Hindlimb muscle (tissue), 1 donor: Measurements from ENCODE around the gene AMN1. TPM values are rescaled to one million over a fixed set of nuclear protein-coding genes. Genes with fewer than 3 reads are reported as not detected.
A peak's percentile ranks its signal among the peaks of the same experiment; 100 is the strongest.
"Not testable (repeated sequence)": the region's sequence is repeated elsewhere in the genome, so short reads cannot be mapped to it uniquely, and the experiment has no call there.

Source experiments
- DNase-seq: peaks from one replicate; pipeline ENCODE4 v3.0.0-alpha.2; 2013
- polyA plus RNA-seq: library from polyadenylated mRNA; unstranded; fragments of 120-200 nt; gene quantifications from one replicate; pipeline ENCODE4 v1.2.1, GENCODE V29; 2013; ENCODE audit not compliant: insufficient read length

Gene AMN1
- polyA plus RNA-seq: 8.5 TPM

GRCh38 chr12:31728917-31729640 lies at the start of gene AMN1:
Gene AMN1 (minus strand): TSS chr12:31729021. CDS start chr12:31729008, 13 bp downstream.
- peak; percentile 99 for DNase-seq

GRCh38 chr12:31773867-31774266 lies 45.0 kb upstream of the AMN1 start:
- DNase-seq: no peak

- DNase-seq: no peak
Measured at GRCh38 chr12:31773223-31773750, 44.5 kb upstream of the AMN1 start.

DNA sequence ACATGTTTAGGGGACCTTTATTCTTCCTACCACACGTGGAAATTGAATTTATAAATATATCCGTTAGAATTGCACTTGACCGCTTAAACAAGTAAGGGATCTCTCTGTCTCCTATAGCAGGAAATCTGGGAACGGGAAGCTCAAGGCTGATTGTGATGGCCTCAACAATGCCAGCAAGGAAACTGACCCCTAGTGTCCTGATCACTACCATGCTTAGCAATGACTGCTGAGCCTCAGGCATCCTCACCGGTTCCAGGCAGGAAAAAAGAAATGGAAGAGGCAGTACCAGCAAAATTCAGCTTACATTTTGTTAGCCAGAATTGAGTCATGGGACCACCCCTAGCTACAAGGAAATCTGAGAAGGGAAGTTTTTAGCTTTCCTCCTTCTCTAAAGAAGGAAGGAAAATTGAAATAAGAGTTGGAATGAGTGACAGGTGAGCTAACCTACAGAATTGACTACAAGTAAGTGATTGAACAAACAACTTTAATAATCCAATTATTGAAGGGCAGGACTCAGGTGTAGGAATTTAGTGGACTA lies 43.9 kb upstream of the AMN1 start:
- DNase-seq: no peak

DNA sequence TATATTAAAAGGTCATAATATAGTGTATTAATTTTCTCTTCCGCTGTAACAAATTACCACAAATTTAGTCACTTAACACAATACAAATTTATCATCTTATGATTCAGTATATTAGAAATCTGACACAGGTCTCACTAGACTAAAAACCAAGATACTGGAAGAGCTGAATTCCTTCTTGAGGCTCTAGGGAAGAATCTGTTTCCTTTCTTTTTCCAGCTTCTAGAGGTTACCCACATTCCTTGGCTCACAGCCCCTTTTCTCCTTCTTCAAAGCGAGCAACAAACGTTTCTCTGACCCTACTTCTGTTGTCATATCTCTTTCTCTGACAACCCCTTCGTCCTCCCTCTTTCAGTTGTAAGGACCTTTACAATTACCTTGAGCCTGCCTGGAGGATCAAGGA lies 43.4 kb upstream of the AMN1 start:
- DNase-seq: no peak

- DNase-seq: no peak
Measured at GRCh38 chr12:31768046-31768445, 39.2 kb upstream of the AMN1 start.

GRCh38 chr12:31765931-31766330 lies 37.1 kb upstream of the AMN1 start:
- no peak for DNase-seq

DNA sequence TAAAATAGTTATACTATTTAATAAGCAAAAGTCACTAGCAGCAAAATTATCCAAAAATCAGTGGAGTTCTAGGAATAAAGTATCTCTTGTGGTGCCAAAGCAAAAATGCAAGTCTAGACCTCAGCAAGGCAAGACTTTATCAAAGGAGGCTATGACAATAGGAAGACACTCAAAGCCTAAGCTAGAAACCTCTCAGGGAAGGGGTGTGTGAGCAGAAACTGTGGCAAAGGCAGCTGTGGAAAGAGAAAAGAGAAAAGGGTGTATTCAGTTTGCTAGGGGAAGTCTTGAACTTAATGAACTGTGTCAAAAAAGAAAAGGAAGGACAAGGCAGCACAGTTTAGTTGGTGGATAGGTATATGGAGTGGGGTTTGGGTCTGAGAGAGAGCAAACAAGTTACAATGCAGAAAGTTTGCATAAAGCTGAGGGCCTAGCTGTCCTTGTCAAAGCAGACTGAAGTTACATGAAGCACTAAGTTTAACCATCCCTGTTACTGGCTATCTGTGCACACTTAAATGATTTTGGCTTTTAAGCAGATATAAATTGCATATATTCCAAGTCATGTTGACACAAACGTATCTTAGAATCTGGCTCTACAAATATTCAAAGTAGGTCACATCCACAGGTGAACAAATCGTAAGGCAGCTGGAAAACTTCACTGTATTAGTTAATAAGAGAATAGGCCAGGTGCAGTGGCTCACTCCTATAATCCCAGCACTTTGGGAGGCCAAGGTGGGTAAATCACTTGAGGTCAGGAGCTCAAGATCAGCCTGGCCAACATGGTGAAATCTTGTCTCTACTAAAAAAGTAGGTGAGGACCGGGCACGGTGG lies 31.0 kb upstream of the AMN1 start:
- DNase-seq: no peak

- DNase-seq: not testable (repeated sequence)
Measured at GRCh38 chr12:31758297-31758696, 29.5 kb upstream of the AMN1 start.

DNA sequence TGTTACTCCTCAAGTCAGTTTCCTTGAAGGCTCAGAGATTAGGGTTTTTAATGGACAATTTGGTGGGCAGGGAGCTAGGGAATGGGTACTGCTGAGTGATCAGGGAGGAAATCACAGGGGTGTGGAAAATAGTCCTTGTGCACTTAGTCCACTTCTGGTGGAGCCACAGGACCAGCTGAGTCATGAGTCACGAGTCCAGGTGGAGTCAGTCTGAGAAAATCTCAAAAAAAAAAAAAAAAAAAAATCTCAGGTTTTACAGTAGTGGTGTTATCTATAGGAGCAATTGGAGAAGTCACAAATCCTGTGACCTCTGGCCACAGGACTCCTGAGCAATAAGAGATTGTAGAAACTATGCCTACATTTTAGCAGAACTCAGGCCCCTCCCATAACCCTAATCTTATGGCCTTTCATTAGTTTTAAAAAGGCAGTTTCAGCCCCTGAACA lies 28.2 kb upstream of the AMN1 start:
- DNase-seq: no peak

DNA sequence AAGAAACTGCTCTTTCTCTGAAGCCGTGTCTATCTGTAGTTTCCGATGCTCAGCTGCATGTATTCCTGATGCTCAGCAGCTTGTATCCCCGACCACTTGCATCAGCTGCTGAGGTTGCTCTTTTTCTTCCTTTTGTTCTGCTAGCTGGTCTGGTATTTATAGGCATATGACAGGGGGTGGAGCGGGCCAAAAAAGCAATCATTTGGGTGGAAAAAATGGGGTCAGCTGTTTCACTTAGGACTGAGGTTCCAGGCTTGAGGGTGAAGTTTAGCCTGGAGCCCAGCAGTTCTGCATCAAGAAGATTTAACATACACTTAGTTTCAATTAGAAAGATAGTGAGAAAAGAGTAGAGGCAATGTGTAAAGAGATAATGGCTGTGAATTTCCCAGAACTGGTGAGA lies 23.6 kb upstream of the AMN1 start:
- DNase-seq: no peak

GRCh38 chr12:31751085-31751484 lies 22.3 kb upstream of the AMN1 start:
- no peak for DNase-seq

DNA sequence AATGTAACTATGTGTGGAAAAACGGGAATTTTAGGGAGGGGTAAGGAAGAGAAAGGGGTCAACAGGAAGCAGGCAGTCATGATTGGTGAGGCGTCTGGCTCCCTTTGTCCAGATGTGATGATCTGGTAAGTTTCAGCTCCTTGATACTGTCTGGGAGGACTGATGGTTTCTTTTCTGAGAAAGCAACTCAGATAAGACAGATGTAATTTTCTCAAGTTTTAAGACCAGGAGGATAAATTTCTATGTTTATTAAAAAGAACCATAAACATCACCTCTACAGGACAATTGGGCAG lies 21.9 kb upstream of the AMN1 start:
- no peak for DNase-seq

GRCh38 chr12:31749024-31749704 lies 20.3 kb upstream of the AMN1 start:
- DNase-seq: no peak

DNA sequence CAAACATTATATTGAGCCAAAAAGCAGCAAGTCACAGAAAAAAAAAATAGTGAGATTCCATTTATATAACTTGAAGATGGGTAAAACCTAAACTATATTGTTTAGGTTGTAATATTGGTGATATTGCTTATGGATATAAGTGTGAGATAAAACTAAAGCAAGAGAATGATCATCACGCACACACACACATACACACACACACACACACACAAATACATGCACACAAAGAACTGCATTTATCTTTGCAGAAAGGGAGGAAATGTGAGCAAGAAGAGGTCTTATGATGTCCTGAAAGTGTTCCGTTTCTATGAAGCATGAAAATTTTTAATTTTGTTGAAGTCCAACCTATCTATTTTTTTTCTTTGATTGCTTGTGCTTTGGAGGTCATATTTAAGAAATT lies 16.4 kb upstream of the AMN1 start:
- DNase-seq: no peak

GRCh38 chr12:31744363-31744762 lies 15.5 kb upstream of the AMN1 start:
- not testable (repeated sequence) for DNase-seq

DNA sequence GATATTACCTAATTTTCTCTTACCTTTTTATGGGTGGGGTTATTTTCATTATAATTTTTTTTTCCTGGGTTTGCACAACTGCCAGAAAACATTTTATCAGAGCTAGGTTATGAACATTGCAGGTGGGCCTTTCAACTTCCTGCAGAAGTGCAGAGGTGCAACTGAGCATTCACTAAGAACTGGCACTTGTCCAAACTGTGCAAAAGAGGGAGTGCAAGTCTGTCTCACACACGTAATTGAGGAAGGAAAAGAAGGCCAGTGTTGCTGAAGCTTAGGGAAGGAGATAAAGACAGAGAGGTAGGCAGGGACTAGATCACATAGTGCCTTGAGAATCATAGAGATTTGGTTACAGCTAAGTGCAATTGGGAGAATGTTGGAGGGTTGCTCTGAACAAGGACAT lies 14.1 kb upstream of the AMN1 start:
- no peak for DNase-seq

GRCh38 chr12:31740628-31741027 lies 11.8 kb upstream of the AMN1 start:
- DNase-seq: no peak

- DNase-seq: no peak
Measured at GRCh38 chr12:31737763-31738162, 8.9 kb upstream of the AMN1 start.

DNA sequence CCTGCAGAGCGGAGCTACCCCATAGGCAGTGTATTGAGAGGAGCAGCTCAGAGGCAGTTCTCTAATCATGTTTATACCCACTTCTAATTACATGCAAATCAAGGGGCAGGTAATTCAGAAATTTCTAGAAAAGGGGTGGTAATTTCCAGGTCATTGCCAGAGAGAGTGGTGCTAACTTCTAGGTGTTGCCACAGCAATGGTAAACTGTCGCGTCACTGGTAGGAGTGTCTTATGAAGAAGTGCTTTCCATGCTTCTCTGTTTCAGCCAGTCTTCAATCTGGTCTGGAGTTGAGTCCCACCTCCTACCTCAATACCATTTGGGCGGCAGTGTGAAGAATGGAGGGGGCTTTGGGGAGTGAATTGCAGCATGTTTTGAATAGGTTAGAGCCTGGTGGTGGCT lies 8.5 kb upstream of the AMN1 start:
- DNase-seq: no peak

DNA sequence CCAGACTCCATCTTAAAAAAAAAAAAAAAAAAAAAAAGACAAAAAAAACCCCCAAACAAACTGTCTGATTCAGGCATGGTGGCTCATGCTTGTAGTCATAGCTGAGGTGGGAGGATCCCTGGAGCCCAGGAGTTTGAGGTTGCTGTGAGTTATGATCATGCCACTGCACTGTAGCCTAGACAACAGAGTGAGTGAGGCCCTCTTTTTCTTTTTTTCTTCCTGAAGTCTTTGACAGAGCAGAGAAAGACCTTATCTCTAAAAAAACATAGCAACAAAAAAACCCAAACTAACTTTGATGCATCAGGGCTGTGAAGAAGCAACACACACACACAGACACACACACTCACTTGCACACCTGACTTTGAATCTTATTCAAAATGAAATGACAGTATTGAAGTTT lies 7.7 kb upstream of the AMN1 start:
- no peak for DNase-seq

DNA sequence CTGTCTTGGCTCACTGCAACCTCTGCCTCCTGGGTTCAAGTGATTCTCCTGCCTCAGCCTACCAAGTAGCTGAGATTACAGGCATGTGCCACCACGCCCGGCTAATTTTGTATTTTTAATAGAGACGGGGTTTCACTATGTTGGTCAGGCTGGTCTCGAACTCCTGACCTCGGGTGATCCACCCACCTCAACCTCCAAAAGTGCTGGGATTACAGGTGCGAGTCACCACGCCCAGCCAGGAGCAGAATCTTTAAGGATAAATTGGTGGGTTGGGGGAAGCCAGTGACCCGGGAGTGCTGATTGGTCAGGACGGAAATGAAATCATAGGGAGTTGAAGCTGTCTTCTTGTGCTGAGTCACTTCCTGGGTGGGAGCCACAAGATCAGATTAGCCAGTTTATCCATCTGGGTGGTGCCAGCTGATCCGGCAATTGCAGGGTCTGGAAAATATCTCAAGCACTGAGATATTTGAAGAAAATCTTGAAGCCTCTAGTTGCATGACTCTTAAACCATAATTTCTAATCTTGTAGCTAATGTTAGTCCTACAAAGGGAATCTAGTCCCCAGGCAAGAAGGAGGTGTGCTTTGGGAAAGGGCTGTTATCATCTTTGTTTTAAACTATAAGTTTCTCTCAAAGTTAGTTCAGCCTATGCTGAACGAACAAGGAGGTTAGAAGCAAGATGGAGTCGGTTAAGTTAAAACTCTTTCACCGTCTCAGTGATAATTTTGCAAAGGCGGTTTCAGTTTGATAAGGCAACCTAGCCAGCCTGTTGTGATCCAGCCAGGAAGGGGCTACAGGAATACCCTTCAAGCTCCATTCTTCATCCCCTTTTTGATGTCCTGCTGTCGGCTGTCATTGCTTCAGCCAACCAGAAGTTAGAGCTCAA lies 5.0 kb upstream of the AMN1 start:
- not testable (repeated sequence) for DNase-seq
